Measurements from ENCODE around the gene TAF11.
A peak's percentile ranks its signal among the peaks of the same experiment; 100 is the strongest.

TAF11 gene

GRCh38 chr6:34836008-34836407 lies 51.8 kb downstream of the TAF11 start:
- no peak for TF ChIP-seq CTCF (IDR thresholded peaks at IDR 0.05; ENCODE audit: low read depth, low read length)
- H3K4me3 ChIP-seq (replicated peaks in 1 of 2; ENCODE audit: low read depth in 2 of 2, low read length in 2 of 2) = no peak overlapping the region
- DNase-seq (ENCODE audit: low read depth in 2 of 2) = no peak

- TF ChIP-seq CTCF (IDR thresholded peaks at IDR 0.05; ENCODE audit: low read depth, low read length) = no peak
- peak; percentile 39 to 46 for DNase-seq (ENCODE audit: low read depth in 2 of 2)
- no peak overlapping the region for H3K4me3 ChIP-seq (replicated peaks in 1 of 2; ENCODE audit: low read depth in 2 of 2, low read length in 2 of 2)
These were observed 52.9 kb downstream of the TAF11 start for GRCh38 chr6:34834789-34835518.

GRCh38 chr6:34832942-34833341 lies 54.9 kb downstream of the TAF11 start:
- no peak for DNase-seq (ENCODE audit: low read depth in 2 of 2)

GRCh38 chr6:34829137-34829536 lies 58.7 kb downstream of the TAF11 start:
- DNase-seq (ENCODE audit: low read depth in 2 of 2) = no peak
- no peak overlapping the region for H3K4me3 ChIP-seq (replicated peaks in 1 of 2; ENCODE audit: low read depth in 2 of 2, low read length in 2 of 2)
- TF ChIP-seq CTCF (IDR thresholded peaks at IDR 0.05; ENCODE audit: low read depth, low read length) = no peak

More at GRCh38 chr6:34832942-34833341, 54.9 kb downstream of the TAF11 start:
- no peak overlapping the region for H3K4me3 ChIP-seq (replicated peaks in 1 of 2; ENCODE audit: low read depth in 2 of 2, low read length in 2 of 2)
- TF ChIP-seq CTCF (IDR thresholded peaks at IDR 0.05; ENCODE audit: low read depth, low read length) = no peak
